GM20000 (cell line): ENCODE measurements around the gene NHLH2.
A peak's percentile ranks its signal among the peaks of the same experiment; 100 is the strongest.

ENCODE experiments used
- DNase-seq: peaks from one replicate; pipeline ENCODE4 v3.0.0; 2012; ENCODE audit warnings: low spot score
- CTCF ChIP-seq: IDR thresholded peaks from 2 replicates; pipeline ENCODE4 v1.5.1; 2012; ENCODE audit warnings: mild to moderate bottlenecking, control low read depth; ENCODE audit errors: extremely low read depth, missing control alignments

The NHLH2 gene

DNA sequence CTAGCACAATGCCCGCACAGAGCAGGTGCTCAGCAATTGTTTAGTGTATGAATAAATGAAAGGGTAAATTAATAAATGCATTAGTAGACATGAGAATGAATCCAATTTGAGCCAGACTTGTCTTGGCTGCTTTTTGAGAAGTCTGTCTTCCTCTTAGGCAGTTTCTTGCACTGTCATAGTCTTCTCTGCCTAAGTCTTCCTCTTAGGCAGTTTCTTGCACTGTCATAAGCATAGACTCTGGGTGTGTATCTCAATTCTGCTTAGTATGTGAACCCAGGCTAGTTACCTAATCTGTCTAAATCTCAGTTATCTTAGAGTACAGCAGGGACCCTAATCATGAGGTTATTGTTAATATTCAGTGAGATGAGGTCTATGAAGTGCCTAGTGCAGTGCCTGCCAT lies 27.2 kb downstream of the NHLH2 start:
- no peak for TF ChIP-seq CTCF

DNA sequence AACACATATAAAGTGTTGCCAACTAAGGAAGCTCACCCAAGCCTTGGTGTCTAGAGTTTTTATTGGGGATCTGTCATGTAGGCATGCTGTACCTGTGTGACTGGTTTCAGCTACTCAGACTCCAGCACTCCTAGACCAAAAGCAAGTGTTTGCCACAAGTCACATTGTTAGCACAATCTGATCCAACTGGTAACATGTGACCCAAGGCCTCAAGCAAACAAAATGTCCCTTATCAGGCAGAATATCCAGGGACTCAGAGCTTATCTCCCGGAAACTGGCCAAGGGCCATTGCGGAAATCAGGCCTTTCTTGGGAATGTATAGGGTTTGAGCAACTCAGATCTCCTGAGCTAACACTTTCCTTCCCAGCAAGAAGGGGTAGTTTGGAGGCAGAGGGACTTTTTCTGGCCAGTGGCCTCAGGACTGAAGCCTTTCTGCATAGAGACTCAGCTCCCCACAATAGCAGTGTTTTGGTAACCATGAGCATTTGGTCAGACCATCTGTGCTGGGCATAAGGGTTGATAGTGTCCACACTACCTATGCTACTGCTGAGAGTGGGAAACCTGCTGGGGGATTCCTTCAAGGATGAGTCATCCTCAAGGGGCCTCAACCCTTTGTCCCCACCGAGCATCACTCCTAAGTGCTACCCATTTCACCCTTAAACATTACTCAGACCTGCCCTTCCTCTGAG lies 29.6 kb downstream of the NHLH2 start:
- DNase-seq: no peak
- TF ChIP-seq CTCF: no peak

More for the DNA sequence above, 27.2 kb downstream of the NHLH2 start:
- DNase-seq: no peak

DNA sequence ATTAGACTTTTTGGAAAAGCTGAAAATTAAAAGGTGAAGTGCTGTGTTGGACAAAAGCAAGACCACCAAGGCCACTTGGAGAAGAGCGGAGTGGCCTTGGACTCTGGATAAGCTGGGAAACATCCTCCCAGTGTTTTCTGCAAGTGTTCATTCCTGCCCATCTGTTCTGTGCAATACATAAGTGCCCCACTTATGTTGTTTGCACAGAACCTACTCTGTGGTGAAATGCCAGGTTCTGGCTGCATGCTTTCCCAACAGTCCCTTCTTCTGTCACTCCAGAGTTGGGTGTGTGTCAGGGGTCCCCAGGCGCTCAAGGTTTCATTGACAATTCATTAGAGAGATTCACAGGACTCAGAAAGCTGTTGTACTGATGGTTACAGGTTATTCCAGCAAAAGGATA lies 30.3 kb downstream of the NHLH2 start:
- TF ChIP-seq CTCF: no peak
- DNase-seq: no peak

DNA sequence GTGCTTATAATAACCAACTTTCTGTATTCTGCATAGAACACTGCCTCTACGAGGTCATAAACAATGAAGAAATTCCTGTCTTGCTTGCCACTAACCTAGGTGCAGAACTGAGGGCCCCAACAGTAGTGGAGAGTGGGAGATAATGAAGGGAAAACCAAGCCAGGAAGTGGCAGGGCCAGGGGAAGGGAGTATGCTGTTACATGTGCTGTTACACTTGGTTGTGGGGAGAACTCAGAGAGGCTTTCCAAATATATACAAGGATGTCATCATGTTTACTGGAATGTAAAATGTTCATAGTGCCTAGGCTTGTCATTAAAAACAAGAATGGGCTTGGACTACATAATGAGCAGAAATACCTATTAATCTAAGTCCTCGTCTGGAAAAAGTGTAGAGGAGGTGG lies 31.1 kb downstream of the NHLH2 start:
- TF ChIP-seq CTCF: no peak
- no peak for DNase-seq

- no peak for DNase-seq
- no peak for TF ChIP-seq CTCF
Measured at GRCh38 chr1:115809076-115809475, 31.9 kb downstream of the NHLH2 start.

GRCh38 chr1:115807723-115808122 lies 33.2 kb downstream of the NHLH2 start:
- peak; percentile 60 for DNase-seq
- peak; percentile 32 for TF ChIP-seq CTCF

DNA sequence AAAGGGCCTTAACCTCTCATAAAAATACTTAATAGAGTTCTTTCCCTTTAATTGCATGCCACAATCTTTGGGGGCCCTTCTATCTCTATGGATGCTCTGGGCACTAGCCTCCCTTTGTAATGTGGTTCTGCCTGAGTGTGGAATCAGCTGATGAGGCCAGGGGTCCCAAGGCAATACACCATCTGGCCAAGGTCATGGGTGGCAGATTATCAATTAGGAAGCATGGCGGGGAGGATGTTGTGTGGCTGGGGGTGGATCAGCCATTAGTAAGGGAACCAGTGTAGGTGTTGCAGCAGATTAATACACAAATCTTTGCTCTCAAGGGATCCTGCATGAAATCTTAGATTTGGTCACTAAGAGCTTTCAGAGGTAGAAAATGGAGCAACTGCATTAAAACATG lies 35.3 kb downstream of the NHLH2 start:
- no peak for TF ChIP-seq CTCF

More for the DNA sequence above, 35.3 kb downstream of the NHLH2 start:
- no peak for DNase-seq
